Esophagus muscularis mucosa (tissue), 4 donors: ENCODE data around the gene DHDDS. TPM values are rescaled to one million over a fixed set of nuclear protein-coding genes. Genes with fewer than 3 reads are reported as not detected.

Experiments
- DNase-seq: peaks from one replicate; pipeline ENCODE4 v3.0.0-alpha.2; 2017; ENCODE audit errors: extremely low spot score
- H3K27ac ChIP-seq, 4 donors: fragments of 200-600 bp; sonication (generic); replicated peaks in 1 of 4; 1 replicate in 3 of 4; 2 replicates in 1 of 4; pipeline ENCODE4 v1.5.1; 2016 to 2019; ENCODE audit warnings: mild to moderate bottlenecking in 1 of 4
- H3K27me3 ChIP-seq, 4 donors: fragments of 200-600 bp; sonication (generic); one replicate each; pipeline versions ENCODE4 v1.5.1 to v1.6.0; 2016 to 2019
- H3K36me3 ChIP-seq, 4 donors: fragments of 200-600 bp; sonication (generic); one replicate each; pipeline ENCODE4 v1.5.1; 2016 to 2019
- H3K4me1 ChIP-seq, 4 donors: fragments of 200-600 bp; sonication (generic); one replicate each; pipeline ENCODE4 v1.5.1; 2016 to 2019
- H3K4me3 ChIP-seq, 4 donors: fragments of 200-600 bp; sonication (generic); 1 replicate in 2 of 4; 2 replicates in 2 of 4; pipeline ENCODE4 v1.5.1; 2016 to 2019; ENCODE audit warnings: mild to moderate bottlenecking in 4 of 4, moderate library complexity in 1 of 4
- H3K9me3 ChIP-seq, 4 donors: fragments of 200-600 bp; sonication (generic); 1 replicate in 3 of 4; 2 replicates in 1 of 4; pipeline ENCODE4 v1.5.1; 2016 to 2019
- EP300 ChIP-seq: sonication (generic); formaldehyde crosslinking; IDR thresholded peaks from one replicate; pipeline ENCODE4 v1.6.1; 2017; ENCODE audit warnings: antibody characterized with exemption
- POLR2A ChIP-seq: fragments of 450-650 bp; IDR thresholded peaks from one replicate; pipeline ENCODE4 v1.6.1; 2017; ENCODE audit warnings: antibody characterized with exemption, moderate library complexity, mild to moderate bottlenecking, low read depth
- POLR2AphosphoS5 ChIP-seq, 2 donors: sonication (generic); formaldehyde crosslinking; IDR thresholded peaks; one replicate each; pipeline ENCODE4 v1.6.1; 2017; ENCODE audit warnings: antibody characterized with exemption in 2 of 2
- WGBS: methylation state at CpG from one replicate; pipeline ENCODE4 v1.1.5; 2018; 5-methylcytosine and 5-hydroxymethylcytosine counted together
- intact Hi-C: fragments of 100-400 bp; cut with DNase I; formaldehyde crosslinking; loops from one replicate; pipeline ENCODE4 v1.15.1; 2023
- total RNA-seq, 4 donors: library from RNA; depleted of rRNA; stranded (reverse); fragments of >200 nt; gene quantifications; one replicate each; pipeline versions ENCODE4 v1.1.0 to v1.2.1, GENCODE V29; 2016
- TF ChIP-seq, protein P1 (sequence below), 3 experiments: fragments of 200-600 bp in 2 of 3; fragments of 450-650 bp in 1 of 3; sonication (generic) in 2 of 3; IDR thresholded peaks; one replicate each; pipeline ENCODE4 v1.5.1; 2017 to 2019; ENCODE audit warnings: antibody characterized with exemption in 3 of 3, mild to moderate bottlenecking in 2 of 3, moderate library complexity in 1 of 3

DHDDS gene
- total RNA-seq, 4 donors from 2014 or later, result 28.7 to 38.9 (median 30.4) TPM

DNA sequence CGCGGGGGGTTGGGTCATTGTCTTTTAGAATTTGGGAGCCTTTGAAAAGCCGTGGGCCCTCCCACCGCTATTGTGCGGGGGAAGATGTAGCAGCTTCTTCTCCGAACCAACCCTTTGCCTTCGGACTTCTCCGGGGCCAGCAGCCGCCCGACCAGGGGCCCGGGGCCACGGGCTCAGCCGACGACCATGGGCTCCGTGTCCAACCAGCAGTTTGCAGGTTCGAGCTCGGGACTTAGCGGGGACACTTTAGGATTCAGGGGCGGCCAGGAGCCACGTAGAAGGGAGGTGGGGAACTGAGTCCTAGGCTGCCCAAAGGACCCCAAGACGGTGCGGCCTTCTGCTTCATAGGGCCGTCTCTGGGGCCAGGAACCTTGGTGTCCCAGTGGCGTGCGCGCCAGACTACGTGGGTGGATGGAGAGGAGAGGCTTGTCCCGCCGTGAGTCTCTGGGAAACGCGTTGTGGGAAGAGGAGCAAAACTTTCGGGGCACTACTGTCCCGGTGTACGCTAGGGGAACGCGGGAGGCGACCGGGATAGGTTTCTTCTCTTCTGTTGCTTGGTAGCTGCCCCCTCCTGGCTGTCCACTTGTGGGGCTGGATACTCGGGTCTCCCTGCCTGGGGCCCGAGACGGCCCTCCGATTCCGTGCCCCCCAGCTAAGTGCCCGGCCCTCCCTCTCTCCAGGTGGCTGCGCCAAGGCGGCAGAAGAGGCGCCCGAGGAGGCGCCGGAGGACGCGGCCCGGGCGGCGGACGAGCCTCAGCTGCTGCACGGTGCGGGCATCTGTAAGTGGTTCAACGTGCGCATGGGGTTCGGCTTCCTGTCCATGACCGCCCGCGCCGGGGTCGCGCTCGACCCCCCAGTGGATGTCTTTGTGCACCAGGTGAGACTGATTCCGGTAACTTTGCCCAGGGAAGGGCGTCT, 21.2 kb upstream of the DHDDS start, which contains the start of gene LIN28A:
TSS of gene LIN28A (plus strand) at position 112 of the 918 bp plus-strand sequence. CDS start at position 187, 75 bp downstream.
- intact Hi-C loops, result no loop called here
- H3K27me3 ChIP-seq, result peaks cover 11 to 70% (median 43%) of the 10 kb centered on the region in 4 donors
- TF ChIP-seq EP300, result no peak
- TF ChIP-seq, protein P1, sequence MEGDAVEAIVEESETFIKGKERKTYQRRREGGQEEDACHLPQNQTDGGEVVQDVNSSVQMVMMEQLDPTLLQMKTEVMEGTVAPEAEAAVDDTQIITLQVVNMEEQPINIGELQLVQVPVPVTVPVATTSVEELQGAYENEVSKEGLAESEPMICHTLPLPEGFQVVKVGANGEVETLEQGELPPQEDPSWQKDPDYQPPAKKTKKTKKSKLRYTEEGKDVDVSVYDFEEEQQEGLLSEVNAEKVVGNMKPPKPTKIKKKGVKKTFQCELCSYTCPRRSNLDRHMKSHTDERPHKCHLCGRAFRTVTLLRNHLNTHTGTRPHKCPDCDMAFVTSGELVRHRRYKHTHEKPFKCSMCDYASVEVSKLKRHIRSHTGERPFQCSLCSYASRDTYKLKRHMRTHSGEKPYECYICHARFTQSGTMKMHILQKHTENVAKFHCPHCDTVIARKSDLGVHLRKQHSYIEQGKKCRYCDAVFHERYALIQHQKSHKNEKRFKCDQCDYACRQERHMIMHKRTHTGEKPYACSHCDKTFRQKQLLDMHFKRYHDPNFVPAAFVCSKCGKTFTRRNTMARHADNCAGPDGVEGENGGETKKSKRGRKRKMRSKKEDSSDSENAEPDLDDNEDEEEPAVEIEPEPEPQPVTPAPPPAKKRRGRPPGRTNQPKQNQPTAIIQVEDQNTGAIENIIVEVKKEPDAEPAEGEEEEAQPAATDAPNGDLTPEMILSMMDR (IDR thresholded peaks at IDR 0.05), result no peak
- no peak for TF ChIP-seq POLR2A
- no peak for TF ChIP-seq POLR2AphosphoS5 (IDR thresholded peaks at IDR 0.05)

GRCh38 chr1:26411624-26412074, 20.5 kb upstream of the DHDDS start:
- Histone ChIP-seq H3K36me3 (no peaks in the 10 kb centered on the region), H3K4me3 (no peak overlapping the region), H3K9me3 (no peaks in the 10 kb centered on the region), H3K27me3 (peaks cover 11 to 77% (median 45%) of the 10 kb centered on the region in 4 donors), H3K27ac (no peak overlapping the region), H3K4me1 (peaks cover 0 to 8% (median 1%) of the 10 kb centered on the region in 4 donors)
- 21% methylated on average over 12 of the region's 20 CpGs for WGBS
- DNase-seq, result no peak
- TF ChIP-seq POLR2A, result no peak
- no peak for TF ChIP-seq EP300
- TF ChIP-seq, protein P1 (IDR thresholded peaks at IDR 0.05), result no peak
- no peak for TF ChIP-seq POLR2AphosphoS5 (IDR thresholded peaks at IDR 0.05)
- intact Hi-C loops, result no loop called here

More for the DNA sequence above, 21.2 kb upstream of the DHDDS start, which contains the start of gene LIN28A:
- H3K36me3 ChIP-seq, result no peaks in the 10 kb centered on the region
- H3K9me3 ChIP-seq, result no peaks in the 10 kb centered on the region
- no peak for DNase-seq
- 4% methylated on average over 5 of the region's 70 CpGs for WGBS
- H3K4me3 ChIP-seq, result no peak within 1 kb of the TSS
- no peak within 1 kb of the TSS for H3K27ac ChIP-seq
- H3K4me1 ChIP-seq, result peaks cover 0 to 8% (median 1%) of the 10 kb centered on the region in 4 donors

- Histone ChIP-seq H3K4me1 (peaks cover 0 to 8% (median 1%) of the 10 kb centered on the region in 4 donors), H3K4me3 (no peak overlapping the region), H3K27me3 (peaks cover 11 to 79% (median 45%) of the 10 kb centered on the region in 4 donors), H3K27ac (no peak overlapping the region), H3K9me3 (no peaks in the 10 kb centered on the region), H3K36me3 (no peaks in the 10 kb centered on the region)
- TF ChIP-seq POLR2A, result no peak
- TF ChIP-seq POLR2AphosphoS5 (IDR thresholded peaks at IDR 0.05), result no peak
- TF ChIP-seq, protein P1 (IDR thresholded peaks at IDR 0.05), result no peak
- TF ChIP-seq EP300, result no peak
- intact Hi-C loops, result no loop called here
- DNase-seq, result no peak
- 11% methylated on average over 7 of the region's 9 CpGs for WGBS
These were observed 19.8 kb upstream of the DHDDS start for GRCh38 chr1:26412180-26412840.

- Histone ChIP-seq H3K27me3 (peaks cover 11 to 79% (median 45%) of the 10 kb centered on the region in 4 donors), H3K4me1 (peaks cover 0 to 8% (median 1%) of the 10 kb centered on the region in 4 donors), H3K27ac (no peak overlapping the region), H3K4me3 (no peak overlapping the region), H3K9me3 (no peaks in the 10 kb centered on the region), H3K36me3 (no peaks in the 10 kb centered on the region)
- WGBS, result 0% methylated on average over 1 of the region's 1 CpG
- DNase-seq, result no peak
- TF ChIP-seq EP300 (no peak), POLR2A (no peak), POLR2AphosphoS5 (IDR thresholded peaks at IDR 0.05) (no peak)
- TF ChIP-seq, protein P1 (IDR thresholded peaks at IDR 0.05), result no peak
- intact Hi-C loops, result no loop called here
These were observed 19.1 kb upstream of the DHDDS start for GRCh38 chr1:26413031-26413430.
